GM18870 (cell line): ENCODE data around the gene SLC39A11.
A peak's percentile ranks its signal among the peaks of the same experiment; 100 is the strongest.
"Not testable (repeated sequence)": the region's sequence is repeated elsewhere in the genome, so short reads cannot be mapped to it uniquely, and the experiment has no call there.

Source experiments
- ATAC-seq: cut with Tn5 transposase; IDR thresholded peaks from one replicate; pipeline ENCODE4 v1.9.1; 2021; ENCODE audit warnings: moderate library complexity; ENCODE audit not compliant: unreplicated experiment

SLC39A11 gene

GRCh38 chr17:73111386-73111785 lies 18.9 kb upstream of the SLC39A11 start:
- ATAC-seq = no peak

DNA sequence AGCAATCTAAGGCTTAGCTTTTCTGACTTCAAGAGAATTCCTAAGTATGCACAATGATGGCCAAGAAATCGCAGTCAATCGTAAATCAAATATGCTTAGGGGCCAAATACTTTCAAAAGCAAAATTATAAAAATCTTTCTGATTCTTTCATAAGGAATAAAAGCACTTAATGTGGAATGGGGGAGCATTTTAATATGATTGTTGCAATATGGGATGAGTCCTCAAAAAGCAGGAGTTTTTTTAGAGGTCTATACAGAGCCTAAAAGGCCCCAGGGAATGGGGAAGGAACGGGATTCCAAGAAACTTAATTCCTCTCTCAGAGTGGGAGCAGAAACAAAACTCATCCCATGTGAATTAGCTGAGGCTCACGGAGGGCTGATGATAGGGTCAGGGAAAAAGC lies 14.7 kb upstream of the SLC39A11 start:
- no peak for ATAC-seq

DNA sequence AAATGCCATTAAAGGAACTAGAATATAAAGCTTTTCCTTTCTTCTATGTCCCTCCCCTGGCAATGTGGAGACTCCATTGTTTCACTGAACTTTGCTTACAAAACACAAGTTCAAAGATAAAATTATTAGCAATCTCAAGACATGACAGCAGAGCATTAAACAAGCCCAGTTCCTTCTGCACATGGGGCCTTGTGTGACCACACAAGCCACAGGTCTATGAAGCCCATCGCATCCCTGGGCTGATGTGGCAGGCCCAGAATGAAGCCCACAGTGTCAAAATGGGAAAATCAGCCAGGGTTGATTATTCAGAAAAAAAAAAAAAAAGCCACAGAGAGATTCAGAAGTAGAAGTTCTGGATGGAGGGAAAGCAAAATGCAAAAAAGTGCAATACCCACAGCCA lies 12.9 kb upstream of the SLC39A11 start:
- no peak for ATAC-seq

- ATAC-seq = no peak
Observed at GRCh38 chr17:73104450-73104849, 12.0 kb upstream of the SLC39A11 start.

- no peak for ATAC-seq
Observed at GRCh38 chr17:73103641-73104335, 11.3 kb upstream of the SLC39A11 start.

DNA sequence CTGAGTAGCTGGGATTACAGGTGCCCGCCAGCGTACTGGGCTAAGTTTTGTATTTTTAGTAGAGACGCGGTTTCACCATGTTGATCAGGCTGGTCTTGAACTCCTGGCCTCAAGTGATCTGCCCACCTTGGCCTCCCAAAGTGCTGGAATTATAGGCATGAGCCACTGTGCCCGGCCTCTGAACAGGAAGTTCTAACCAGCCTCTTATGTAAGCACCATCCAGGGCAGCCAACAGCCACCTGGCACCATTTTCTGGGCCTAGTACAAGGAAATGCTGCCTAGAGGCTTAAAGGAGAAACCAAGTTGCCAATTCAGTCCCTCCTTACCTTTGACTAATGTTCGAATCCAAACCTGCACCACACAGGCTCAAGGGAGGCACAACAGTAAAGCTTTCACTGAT lies 8.5 kb upstream of the SLC39A11 start:
- no peak for ATAC-seq

DNA sequence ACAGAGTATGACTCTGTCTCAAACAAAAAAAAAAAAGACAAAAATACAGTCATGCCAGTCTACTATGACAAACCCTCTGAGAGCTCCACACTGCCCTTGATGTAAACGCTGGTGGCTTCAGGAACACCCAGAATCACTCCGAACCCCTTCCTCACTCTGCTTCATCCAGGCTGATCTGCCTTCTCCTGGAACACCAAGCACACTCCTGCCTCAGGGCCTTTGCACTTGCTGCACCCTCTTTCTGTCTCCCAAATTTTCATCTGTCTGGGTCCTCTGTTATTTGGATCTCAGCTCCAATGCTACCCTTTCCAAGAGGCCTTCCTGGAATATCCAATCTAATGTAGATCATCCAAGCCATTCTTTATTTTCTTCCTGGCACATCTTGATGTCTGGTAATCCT lies 7.9 kb upstream of the SLC39A11 start:
- no peak for ATAC-seq

GRCh38 chr17:73099511-73099910 lies 7.0 kb upstream of the SLC39A11 start:
- ATAC-seq = no peak

DNA sequence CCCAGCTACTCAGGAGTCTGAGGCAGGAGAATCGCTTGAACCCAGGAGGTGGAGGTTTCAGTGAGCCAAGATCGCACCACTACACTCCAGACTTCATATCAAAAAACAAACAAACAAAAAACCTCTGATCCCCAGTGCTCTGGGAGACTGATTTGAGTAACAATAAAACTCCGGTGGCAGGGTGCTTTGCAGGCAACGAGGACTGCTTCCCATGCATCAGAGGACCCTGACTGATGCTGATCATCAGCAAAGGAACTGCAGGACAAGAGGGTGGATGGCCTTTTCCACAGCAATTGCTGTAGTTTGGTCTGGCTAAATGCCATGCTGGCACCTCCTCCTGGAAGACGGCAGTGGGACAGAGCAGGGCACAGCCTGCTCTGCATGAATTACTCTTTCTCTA lies 6.4 kb upstream of the SLC39A11 start:
- ATAC-seq = no peak

- ATAC-seq = not testable (repeated sequence)
Observed at GRCh38 chr17:73097973-73098765, 5.7 kb upstream of the SLC39A11 start.

DNA sequence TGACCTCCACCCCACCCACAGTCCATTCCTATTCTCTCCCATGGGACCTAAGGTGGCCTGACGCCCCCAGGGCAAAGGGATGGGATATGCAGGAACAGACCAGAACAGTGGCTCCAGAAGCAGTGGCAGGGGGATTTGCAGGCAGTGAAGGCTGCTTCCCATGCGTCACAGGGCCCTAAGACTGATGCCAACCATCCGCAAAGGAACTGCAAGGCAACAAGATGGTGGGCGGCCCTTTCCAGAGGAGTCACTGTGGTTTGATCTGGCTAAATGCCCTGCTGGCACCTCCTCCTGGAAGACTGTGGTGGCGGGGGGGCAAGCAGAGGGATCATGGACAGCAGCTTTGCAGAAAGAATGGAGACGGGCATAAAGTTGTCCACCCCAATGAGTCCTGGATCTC lies 4.4 kb upstream of the SLC39A11 start:
- no peak for ATAC-seq

GRCh38 chr17:73096211-73096610 lies 3.7 kb upstream of the SLC39A11 start:
- no peak for ATAC-seq

DNA sequence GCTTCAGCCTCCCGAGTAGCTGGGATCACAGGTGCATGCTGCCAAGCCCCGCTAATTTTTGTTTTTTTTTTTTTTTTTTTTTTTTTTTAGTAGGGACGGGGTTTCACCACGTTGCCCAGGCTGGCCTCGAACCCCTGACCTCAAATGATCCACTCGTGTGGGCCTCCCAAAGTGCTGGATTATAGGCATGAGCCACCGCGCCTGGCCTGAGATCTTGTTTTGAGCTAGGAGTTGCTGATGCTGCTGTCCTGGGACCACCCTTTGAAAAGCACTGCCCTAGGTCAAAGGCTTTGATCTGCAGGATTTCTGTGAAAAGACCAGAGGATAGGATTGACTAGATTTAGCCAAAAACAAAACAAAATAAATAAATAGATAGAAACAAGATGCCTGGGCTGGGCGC lies 798 bp upstream of the SLC39A11 start:
- no peak for ATAC-seq

- ATAC-seq = peak; percentile 4
Observed at GRCh38 chr17:73091770-73092522, 542 bp downstream of the SLC39A11 start.

DNA sequence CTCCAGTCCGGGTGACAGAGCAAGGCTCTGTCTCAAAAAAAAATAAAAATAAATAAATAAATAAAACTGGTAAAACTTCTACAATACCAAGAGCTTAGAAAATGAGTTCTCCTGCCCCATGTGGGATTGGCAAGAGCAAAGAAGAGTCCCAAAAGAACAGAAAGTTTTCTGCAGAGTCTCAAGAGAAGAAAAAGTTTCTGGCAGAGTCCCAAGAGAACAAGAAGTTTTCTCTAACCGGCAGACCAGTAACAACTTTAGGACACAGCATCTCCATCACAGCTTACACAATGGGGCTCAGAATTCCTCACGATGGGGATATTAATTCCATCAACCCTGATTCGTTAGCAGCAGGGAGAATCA lies 1.1 kb downstream of the SLC39A11 start:
- no peak for ATAC-seq

DNA sequence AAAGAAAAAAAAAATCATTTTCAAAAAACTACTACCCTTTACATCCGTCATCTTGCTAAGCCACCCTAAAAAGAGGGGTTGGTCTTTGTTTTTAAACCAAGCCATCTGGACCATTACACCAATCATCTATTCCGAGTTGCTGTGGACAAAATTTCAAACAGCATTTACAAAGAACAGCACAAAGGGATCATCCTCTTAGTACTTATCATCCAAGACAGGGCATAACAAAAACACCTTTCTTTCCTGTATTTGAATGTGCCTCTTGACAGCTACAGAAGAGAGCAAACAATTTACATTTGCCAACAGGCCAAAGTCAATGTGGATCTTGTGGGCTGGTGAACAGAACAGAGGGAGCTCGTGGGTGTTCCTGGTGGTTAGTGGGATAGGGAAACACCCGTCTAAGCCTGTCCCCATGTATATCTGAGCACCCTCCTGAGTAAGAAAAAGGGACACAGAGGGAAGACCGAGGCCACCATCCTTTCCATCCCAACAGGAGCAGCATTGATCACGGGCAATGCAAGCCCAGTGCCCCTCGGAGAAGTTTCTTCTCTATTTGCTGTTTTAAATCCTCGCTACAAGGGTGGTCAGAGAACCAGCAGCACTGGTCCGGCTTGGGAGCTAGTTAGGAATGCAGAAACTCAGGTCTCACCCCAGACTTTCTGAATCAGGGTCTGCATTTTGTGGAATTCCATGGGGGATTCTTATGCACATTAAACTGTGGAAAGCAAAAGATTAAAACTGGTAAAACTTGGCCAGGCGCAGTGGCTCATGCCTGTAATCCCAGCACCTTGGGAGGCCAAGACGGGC lies 1.9 kb downstream of the SLC39A11 start:
- ATAC-seq = no peak

GRCh38 chr17:73089322-73090317 lies 2.9 kb downstream of the SLC39A11 start:
- no peak for ATAC-seq

- no peak for ATAC-seq
Observed at GRCh38 chr17:73088561-73088960, 3.9 kb downstream of the SLC39A11 start.

DNA sequence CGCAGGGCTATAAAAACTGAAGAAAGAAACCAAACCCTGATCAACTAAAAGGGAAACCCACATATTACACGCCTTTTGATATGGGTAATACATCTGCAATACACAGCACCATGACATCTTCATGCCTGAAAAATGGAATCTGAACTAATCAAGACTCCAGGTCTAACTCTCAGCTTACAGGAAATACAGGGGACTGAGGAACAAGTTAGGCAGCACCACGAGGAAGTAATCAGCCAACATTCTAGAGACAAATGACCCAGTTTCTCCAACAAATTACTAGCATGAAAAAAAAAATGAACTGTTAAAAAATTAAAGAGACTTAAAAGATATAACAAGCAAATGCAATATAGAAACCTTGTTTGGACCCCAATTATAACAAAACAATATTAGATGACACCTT lies 9.1 kb downstream of the SLC39A11 start:
- ATAC-seq = no peak

GRCh38 chr17:73074566-73074965 lies 17.9 kb downstream of the SLC39A11 start:
- ATAC-seq = no peak
